AG10803 (cell line): ENCODE data around the gene RRH.

ENCODE experiments used
- DNase-seq: peaks from one replicate; pipeline ENCODE4 v3.0.0; 2010; ENCODE audit warnings: low read depth
- H3K4me3 ChIP-seq: 2 replicates; pipeline ENCODE4 v1.5.1; 2011; ENCODE audit warnings: mild to moderate bottlenecking, low read length, control low read depth
- TF ChIP-seq, protein P1 (sequence below): conservative IDR thresholded peaks from 2 replicates; pipeline ENCODE4 v1.5.1; 2011; ENCODE audit warnings: mild to moderate bottlenecking, low read length, control low read depth, inconsistent platforms

RRH gene

DNA sequence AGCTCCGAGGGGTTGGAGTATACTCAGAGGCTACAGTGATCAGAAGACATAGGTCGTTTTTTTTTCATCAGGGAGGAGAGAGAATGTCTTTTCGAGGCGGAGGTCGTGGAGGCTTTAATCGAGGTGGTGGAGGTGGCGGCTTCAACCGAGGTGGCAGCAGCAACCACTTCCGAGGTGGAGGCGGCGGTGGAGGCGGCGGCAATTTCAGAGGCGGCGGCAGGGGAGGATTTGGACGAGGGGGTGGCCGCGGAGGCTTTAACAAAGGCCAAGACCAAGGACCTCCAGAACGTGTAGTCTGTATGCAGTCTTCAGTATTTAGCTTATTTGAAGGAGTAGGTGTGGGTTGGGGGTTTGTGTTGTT is 11.7 kb upstream of the RRH start:
- DNase-seq, result no peak
- H3K4me3 ChIP-seq, result peak overlapping the region; percentile 82
- TF ChIP-seq, protein P1, sequence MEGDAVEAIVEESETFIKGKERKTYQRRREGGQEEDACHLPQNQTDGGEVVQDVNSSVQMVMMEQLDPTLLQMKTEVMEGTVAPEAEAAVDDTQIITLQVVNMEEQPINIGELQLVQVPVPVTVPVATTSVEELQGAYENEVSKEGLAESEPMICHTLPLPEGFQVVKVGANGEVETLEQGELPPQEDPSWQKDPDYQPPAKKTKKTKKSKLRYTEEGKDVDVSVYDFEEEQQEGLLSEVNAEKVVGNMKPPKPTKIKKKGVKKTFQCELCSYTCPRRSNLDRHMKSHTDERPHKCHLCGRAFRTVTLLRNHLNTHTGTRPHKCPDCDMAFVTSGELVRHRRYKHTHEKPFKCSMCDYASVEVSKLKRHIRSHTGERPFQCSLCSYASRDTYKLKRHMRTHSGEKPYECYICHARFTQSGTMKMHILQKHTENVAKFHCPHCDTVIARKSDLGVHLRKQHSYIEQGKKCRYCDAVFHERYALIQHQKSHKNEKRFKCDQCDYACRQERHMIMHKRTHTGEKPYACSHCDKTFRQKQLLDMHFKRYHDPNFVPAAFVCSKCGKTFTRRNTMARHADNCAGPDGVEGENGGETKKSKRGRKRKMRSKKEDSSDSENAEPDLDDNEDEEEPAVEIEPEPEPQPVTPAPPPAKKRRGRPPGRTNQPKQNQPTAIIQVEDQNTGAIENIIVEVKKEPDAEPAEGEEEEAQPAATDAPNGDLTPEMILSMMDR, result no peak

DNA sequence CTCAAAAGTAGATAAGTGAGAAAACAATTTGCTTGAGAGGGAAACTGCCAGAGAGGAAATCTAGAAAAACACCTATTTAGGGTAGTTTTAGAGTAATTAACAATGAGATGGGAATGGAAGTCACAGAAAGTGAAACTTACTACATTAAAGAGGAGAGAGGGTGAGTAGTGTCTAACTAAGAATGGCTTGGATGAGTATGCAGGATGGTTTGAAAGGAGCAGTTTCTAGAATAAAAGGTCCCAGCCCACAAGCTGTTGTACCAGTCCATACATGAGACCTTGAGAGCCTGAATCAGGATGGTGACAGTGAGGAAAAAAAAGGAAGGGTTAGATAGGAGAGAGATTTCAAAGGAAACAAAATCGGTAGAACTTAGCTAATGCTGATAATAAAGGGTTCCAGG is 10.9 kb upstream of the RRH start:
- no peak for DNase-seq
- TF ChIP-seq, protein P1, result no peak
- peak overlapping the region; percentile 82 for H3K4me3 ChIP-seq

DNA sequence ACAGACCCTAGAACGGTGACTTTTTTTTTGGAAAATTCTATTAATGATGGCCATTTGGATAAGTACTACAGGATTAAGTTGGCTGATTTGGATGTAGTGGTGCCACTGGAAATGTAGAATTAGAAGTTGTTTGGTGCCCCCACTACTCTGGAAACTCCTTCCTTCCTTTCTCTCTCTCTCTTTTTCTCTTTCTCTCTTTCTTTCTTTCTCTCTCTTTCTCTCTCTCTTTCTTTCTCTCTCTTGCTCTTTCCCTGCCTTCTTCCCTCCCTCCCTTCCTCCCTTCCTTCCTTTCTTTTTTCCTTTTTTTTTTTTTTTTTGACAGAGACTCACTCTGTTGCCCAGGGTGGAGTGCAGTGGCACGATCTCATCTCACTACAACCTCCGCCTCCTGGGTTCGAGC is 9.5 kb upstream of the RRH start:
- TF ChIP-seq, protein P1, result no peak
- H3K4me3 ChIP-seq, result no peak overlapping the region
- DNase-seq, result no peak

DNA sequence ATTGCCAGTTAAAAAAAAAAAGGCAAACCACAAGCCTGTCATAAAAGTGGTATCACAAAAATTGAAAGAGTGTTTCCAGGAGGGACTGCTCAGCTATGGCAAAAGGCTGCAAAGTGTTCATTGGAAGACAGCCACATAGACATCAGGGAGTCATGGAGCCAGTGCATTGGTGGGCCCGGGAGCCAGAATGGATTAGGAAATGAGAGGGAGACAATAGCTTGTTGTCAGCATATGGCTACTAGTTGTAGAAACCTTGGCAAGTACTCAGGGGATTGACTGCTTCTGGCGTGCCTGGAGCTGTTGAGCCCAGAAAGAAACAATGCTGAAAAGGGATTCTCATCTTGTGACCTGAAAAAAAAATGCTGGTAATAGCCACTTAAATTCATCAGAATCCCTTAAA is 7.2 kb upstream of the RRH start:
- no peak overlapping the region for H3K4me3 ChIP-seq
- peak; percentile 63 for DNase-seq
- TF ChIP-seq, protein P1, result no peak

DNA sequence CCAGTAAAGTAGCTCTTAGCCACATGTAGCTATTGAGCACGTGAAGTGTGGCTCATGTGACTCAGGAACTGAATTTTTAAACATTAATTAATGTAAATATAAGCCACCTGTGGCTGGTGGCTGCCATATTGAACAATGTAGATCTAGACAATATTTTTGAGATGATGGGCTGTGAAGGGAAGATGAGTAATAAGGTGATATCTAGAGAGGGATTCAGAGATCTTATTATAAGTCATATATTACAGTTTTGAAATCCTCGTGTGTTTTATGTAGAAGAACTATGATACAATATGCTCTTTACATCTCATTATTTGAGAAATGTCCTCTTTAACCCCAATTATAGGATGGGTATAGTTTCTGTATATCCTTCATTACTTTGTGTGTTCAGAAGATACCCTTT is 6.6 kb upstream of the RRH start:
- TF ChIP-seq, protein P1, result no peak

DNA sequence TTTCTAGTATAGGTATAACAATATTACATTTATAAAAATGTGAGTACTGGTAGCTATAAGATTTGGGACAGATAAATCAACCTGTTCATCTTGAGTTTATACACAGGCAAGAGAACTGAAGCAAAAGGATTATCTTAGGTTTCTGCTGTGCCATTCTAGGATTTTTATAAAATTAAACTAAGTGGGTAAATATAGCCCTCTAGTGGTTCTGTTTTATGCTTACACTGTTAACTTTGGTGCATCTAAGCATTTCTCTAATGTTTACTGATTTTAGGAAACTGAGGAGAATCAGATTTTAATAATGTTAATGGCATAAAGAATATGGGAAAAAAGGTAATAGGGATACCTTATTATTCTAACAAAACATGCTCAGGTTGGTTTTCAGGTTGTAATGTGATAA is 1.1 kb upstream of the RRH start:
- no peak overlapping the region for H3K4me3 ChIP-seq
- TF ChIP-seq, protein P1, result peak; percentile 68
- peak; percentile 36 for DNase-seq

More for the DNA sequence above, 6.6 kb upstream of the RRH start:
- H3K4me3 ChIP-seq, result no peak overlapping the region
- no peak for DNase-seq

DNA sequence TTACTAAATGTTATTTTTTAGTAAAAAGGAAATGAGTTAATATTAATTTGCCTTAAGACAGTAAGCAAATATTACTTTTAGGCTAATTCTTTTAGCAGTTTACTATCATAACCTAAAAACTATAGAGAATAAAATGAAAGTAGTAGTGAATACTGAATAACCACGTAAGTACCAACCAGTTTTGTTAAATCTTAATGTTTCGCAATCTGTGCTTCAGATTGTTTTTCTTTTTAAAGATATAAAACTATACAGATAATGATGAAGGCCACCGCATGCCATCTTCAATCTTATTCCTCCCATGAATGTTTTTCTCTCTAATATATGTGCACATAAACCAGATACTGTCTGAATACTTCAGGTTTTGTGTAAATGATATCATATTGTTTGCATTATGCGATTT is 6.0 kb downstream of the RRH start:
- H3K4me3 ChIP-seq, result no peak overlapping the region
- DNase-seq, result no peak
- TF ChIP-seq, protein P1, result no peak
